Hepatocyte (in vitro differentiated cells): Measurements from ENCODE around the gene CSF3.

ENCODE experiments used
- EZH2 ChIP-seq: fragments of 200-600 bp; sonication (generic); IDR thresholded peaks from 2 replicates; pipeline ENCODE4 v1.6.1; 2016; ENCODE audit warnings: antibody characterized with exemption, mild to moderate bottlenecking, borderline replicate concordance
- EZH2phosphoT487 ChIP-seq: fragments of 200-600 bp; sonication (generic); IDR thresholded peaks from one replicate; pipeline ENCODE4 v1.6.1; 2018; ENCODE audit warnings: antibody characterized with exemption, mild to moderate bottlenecking, low read depth, moderate library complexity; ENCODE audit not compliant: unreplicated experiment, severe bottlenecking
- TF ChIP-seq, protein P1 (sequence below): fragments of 200-600 bp; sonication (generic); IDR thresholded peaks from 2 replicates; pipeline ENCODE4 v1.5.1; 2016; ENCODE audit warnings: antibody characterized with exemption, mild to moderate bottlenecking; ENCODE audit not compliant: poor library complexity

GRCh38 chr17:39996162-39996561 lies 19.1 kb upstream of the CSF3 start:
- no peak for TF ChIP-seq EZH2phosphoT487
- TF ChIP-seq, protein P1, sequence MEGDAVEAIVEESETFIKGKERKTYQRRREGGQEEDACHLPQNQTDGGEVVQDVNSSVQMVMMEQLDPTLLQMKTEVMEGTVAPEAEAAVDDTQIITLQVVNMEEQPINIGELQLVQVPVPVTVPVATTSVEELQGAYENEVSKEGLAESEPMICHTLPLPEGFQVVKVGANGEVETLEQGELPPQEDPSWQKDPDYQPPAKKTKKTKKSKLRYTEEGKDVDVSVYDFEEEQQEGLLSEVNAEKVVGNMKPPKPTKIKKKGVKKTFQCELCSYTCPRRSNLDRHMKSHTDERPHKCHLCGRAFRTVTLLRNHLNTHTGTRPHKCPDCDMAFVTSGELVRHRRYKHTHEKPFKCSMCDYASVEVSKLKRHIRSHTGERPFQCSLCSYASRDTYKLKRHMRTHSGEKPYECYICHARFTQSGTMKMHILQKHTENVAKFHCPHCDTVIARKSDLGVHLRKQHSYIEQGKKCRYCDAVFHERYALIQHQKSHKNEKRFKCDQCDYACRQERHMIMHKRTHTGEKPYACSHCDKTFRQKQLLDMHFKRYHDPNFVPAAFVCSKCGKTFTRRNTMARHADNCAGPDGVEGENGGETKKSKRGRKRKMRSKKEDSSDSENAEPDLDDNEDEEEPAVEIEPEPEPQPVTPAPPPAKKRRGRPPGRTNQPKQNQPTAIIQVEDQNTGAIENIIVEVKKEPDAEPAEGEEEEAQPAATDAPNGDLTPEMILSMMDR, result no peak
- no peak for TF ChIP-seq EZH2
